Measurements from ENCODE around the gene KCNJ10. TPM values are rescaled to one million over a fixed set of nuclear protein-coding genes. Genes with fewer than 3 reads are reported as not detected.

The KCNJ10 gene
- total and polyA plus RNA-seq, 5 donors from 2014 or later, result not detected

DNA sequence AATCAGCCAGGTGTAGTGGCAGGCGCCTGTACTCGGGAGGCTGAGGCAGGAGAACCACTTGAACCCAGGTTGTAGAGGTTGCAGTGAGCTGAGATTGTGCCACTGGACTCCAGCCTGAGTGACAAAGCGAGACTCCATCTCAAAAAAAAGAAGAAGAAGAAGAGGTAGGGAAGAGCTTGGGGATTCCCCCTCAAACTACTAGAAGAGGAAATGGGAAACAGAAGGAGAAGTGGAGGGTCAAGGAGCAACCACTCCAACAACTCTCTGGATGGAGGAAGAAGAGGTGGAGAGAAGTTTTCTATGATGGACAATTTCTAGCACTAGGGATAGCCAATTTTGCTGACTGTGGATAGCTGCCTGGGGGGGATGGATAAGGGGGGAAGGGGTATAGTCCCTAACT, 101.1 kb downstream of the KCNJ10 start:
- H3K27ac Mint-ChIP-seq, result no peak overlapping the region
- H3K4me1 Mint-ChIP-seq, result no peaks in the 10 kb centered on the region
- ATAC-seq (ENCODE audit: low read depth in 2 of 2) (no peak), DNase-seq (no peak)
- Histone ChIP-seq H3K4me3 (ENCODE audit: low read depth, low read length) (no peak overlapping the region), H3K27me3 (ENCODE audit: control insufficient read depth, insufficient read depth, low read length) (peaks cover 15% of the 10 kb centered on the region), H3K4me1 (ENCODE audit: control insufficient read depth, insufficient read depth, low read length, poor library complexity, severe bottlenecking) (no peaks in the 10 kb centered on the region), H3K27ac (ENCODE audit: insufficient read depth, low read length, poor library complexity, severe bottlenecking) (no peak overlapping the region), H3K9me3 (ENCODE audit: control insufficient read depth in 2 of 2, low read length in 2 of 2) (no peaks in the 10 kb centered on the region), H3K36me3 (ENCODE audit: control insufficient read depth, insufficient read depth, low read length) (no peaks in the 10 kb centered on the region)
- H3K36me3 Mint-ChIP-seq, result no peaks in the 10 kb centered on the region
- no peak overlapping the region for H3K4me3 Mint-ChIP-seq
- peaks cover 31% of the 10 kb centered on the region for H3K27me3 Mint-ChIP-seq
- H3K9me3 Mint-ChIP-seq, result no peaks in the 10 kb centered on the region

DNA sequence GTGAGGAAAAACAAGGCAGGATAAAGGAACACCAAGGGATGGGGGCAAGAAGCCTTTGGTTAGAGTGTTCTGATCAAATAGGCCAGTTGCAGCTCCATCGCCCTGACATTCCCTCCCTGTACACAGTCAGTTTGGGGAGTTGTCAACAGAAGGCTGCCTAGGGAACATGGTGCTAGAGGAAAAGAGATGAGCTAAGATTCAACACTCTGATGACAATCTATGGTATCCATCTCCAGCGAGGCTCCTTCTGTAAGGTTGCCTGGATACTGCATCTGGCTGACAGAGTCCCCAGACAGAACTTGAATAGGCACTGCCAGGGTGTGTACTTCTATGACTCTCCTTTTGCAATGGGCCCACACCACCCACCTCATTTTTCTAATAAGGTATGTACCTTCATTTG, 104.7 kb downstream of the KCNJ10 start:
- H3K27ac ChIP-seq (ENCODE audit: insufficient read depth, low read length, poor library complexity, severe bottlenecking), result no peak overlapping the region
- H3K9me3 ChIP-seq (ENCODE audit: control insufficient read depth in 2 of 2, low read length in 2 of 2), result no peaks in the 10 kb centered on the region
- no peaks in the 10 kb centered on the region for H3K36me3 ChIP-seq (ENCODE audit: control insufficient read depth, insufficient read depth, low read length)
- Mint-ChIP-seq H3K27ac (no peak overlapping the region), H3K4me1 (no peaks in the 10 kb centered on the region), H3K9me3 (peaks cover 0 to 2% (median 0%) of the 10 kb centered on the region in 7 donors), H3K4me3 (no peak overlapping the region), H3K27me3 (peaks cover 36% of the 10 kb centered on the region), H3K36me3 (no peaks in the 10 kb centered on the region)
- DNase-seq (no peak), ATAC-seq (ENCODE audit: low read depth in 2 of 2) (no peak)
- peaks cover 12% of the 10 kb centered on the region for H3K27me3 ChIP-seq (ENCODE audit: control insufficient read depth, insufficient read depth, low read length)
- no peaks in the 10 kb centered on the region for H3K4me1 ChIP-seq (ENCODE audit: control insufficient read depth, insufficient read depth, low read length, poor library complexity, severe bottlenecking)
- no peak overlapping the region for H3K4me3 ChIP-seq (ENCODE audit: low read depth, low read length)

DNA sequence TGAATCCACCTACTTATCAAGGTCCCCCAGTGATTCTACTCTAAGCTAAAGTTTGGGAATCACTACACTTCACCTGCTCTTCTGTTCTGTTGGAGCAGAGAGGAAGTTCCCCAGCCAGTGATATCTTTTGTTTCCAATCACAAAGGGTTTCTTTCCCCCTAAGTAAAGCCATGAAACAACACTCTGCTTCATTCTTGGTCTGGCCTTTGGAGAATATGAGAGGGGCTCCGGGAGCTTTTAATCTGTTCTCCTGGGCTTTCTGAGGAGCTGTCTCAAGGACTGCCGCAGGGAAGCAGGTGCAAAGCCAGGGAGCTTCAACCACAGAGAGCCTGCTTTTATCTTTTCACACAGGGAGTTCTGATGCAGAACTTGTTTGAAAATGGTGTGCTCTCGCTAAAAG, 105.8 kb downstream of the KCNJ10 start:
- H3K4me3 ChIP-seq (ENCODE audit: low read depth, low read length), result no peak overlapping the region
- peaks cover 0 to 2% (median 0%) of the 10 kb centered on the region in 7 donors for H3K9me3 Mint-ChIP-seq
- no peaks in the 10 kb centered on the region for H3K9me3 ChIP-seq (ENCODE audit: control insufficient read depth in 2 of 2, low read length in 2 of 2)
- H3K27me3 Mint-ChIP-seq, result peaks cover 36% of the 10 kb centered on the region
- H3K36me3 ChIP-seq (ENCODE audit: control insufficient read depth, insufficient read depth, low read length), result no peaks in the 10 kb centered on the region
- peaks cover 9% of the 10 kb centered on the region for H3K27me3 ChIP-seq (ENCODE audit: control insufficient read depth, insufficient read depth, low read length)
- DNase-seq (no peak), ATAC-seq (ENCODE audit: low read depth in 2 of 2) (no peak)
- no peaks in the 10 kb centered on the region for H3K4me1 Mint-ChIP-seq
- H3K4me1 ChIP-seq (ENCODE audit: control insufficient read depth, insufficient read depth, low read length, poor library complexity, severe bottlenecking), result no peaks in the 10 kb centered on the region
- H3K27ac ChIP-seq (ENCODE audit: insufficient read depth, low read length, poor library complexity, severe bottlenecking), result no peak overlapping the region
- no peaks in the 10 kb centered on the region for H3K36me3 Mint-ChIP-seq
- no peak overlapping the region for H3K4me3 Mint-ChIP-seq
- H3K27ac Mint-ChIP-seq, result no peak overlapping the region

GRCh38 chr1:159962176-159962575, 107.8 kb downstream of the KCNJ10 start:
- no peaks in the 10 kb centered on the region for H3K9me3 ChIP-seq (ENCODE audit: control insufficient read depth in 2 of 2, low read length in 2 of 2)
- Mint-ChIP-seq H3K27me3 (peaks cover 35% of the 10 kb centered on the region), H3K4me3 (no peak overlapping the region), H3K36me3 (no peaks in the 10 kb centered on the region), H3K4me1 (no peaks in the 10 kb centered on the region), H3K27ac (no peak overlapping the region), H3K9me3 (peaks cover 0 to 2% (median 0%) of the 10 kb centered on the region in 7 donors)
- H3K4me3 ChIP-seq (ENCODE audit: low read depth, low read length), result no peak overlapping the region
- H3K27me3 ChIP-seq (ENCODE audit: control insufficient read depth, insufficient read depth, low read length), result peaks cover 2% of the 10 kb centered on the region
- H3K36me3 ChIP-seq (ENCODE audit: control insufficient read depth, insufficient read depth, low read length), result no peaks in the 10 kb centered on the region
- no peak for ATAC-seq (ENCODE audit: low read depth in 2 of 2)
- no peak for DNase-seq
- no peaks in the 10 kb centered on the region for H3K4me1 ChIP-seq (ENCODE audit: control insufficient read depth, insufficient read depth, low read length, poor library complexity, severe bottlenecking)
- no peak overlapping the region for H3K27ac ChIP-seq (ENCODE audit: insufficient read depth, low read length, poor library complexity, severe bottlenecking)

DNA sequence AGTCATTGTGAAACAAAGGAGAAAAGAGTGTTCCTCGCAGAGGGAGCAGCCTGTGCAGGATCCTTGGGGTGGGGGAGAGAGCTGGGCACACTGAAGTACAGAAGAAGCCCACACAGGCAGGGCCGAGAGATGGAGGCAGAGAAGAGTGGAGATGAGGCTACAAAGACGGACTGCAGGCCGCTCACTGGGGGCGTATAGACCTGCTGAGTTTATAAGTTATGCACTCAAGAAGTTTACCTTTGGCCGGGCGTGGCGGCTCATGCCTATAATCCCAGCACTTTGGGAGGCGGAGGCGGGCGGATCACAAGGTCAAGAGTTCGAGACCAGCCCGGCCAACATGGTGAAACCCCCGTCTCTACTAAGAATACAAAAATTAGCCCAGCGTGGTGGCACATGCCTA, 108.3 kb downstream of the KCNJ10 start:
- Mint-ChIP-seq H3K27me3 (peaks cover 35% of the 10 kb centered on the region), H3K36me3 (no peaks in the 10 kb centered on the region), H3K27ac (no peak overlapping the region), H3K4me1 (no peaks in the 10 kb centered on the region), H3K9me3 (peaks cover 0 to 2% (median 0%) of the 10 kb centered on the region in 7 donors), H3K4me3 (no peak overlapping the region)
- H3K27ac ChIP-seq (ENCODE audit: insufficient read depth, low read length, poor library complexity, severe bottlenecking), result no peak overlapping the region
- DNase-seq, result no peak
- H3K4me1 ChIP-seq (ENCODE audit: control insufficient read depth, insufficient read depth, low read length, poor library complexity, severe bottlenecking), result no peaks in the 10 kb centered on the region
- no peaks in the 10 kb centered on the region for H3K9me3 ChIP-seq (ENCODE audit: control insufficient read depth in 2 of 2, low read length in 2 of 2)
- no peak for ATAC-seq (ENCODE audit: low read depth in 2 of 2)
- H3K36me3 ChIP-seq (ENCODE audit: control insufficient read depth, insufficient read depth, low read length), result no peaks in the 10 kb centered on the region
- peaks cover 2% of the 10 kb centered on the region for H3K27me3 ChIP-seq (ENCODE audit: control insufficient read depth, insufficient read depth, low read length)
- no peak overlapping the region for H3K4me3 ChIP-seq (ENCODE audit: low read depth, low read length)

DNA sequence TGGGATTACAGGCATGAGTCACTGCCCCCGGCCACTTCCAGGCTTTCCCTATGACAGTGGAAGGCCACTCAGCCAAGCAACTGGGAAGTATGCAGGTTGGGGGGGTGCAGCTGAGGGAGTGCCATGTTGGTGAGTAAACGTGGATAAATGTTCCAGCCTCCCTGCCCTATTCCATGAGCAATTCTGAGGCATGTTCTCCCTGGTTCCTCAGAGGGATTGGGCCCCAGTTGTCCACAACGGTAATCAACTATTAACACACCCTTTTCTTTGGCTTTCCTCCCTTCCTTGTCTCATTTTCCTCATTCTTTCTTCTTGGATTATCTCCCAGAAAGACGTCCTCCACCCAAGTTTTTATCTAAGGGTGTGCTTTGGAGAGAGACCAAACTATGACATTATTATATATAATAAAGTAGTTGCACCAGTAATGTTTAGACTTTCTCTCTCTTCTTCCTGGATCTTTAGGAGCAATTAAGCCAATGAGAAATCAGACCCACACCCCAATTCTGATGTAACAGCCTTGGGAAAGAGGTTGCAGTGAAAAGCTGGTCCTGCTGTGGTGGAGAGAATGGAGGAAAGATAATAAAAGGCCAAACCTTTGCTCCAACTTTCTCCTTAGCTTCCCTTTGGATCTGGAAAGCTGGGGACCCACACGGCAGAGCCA, 109.1 kb downstream of the KCNJ10 start:
- H3K4me3 Mint-ChIP-seq, result no peak overlapping the region
- H3K4me1 Mint-ChIP-seq, result no peaks in the 10 kb centered on the region
- H3K36me3 Mint-ChIP-seq, result no peaks in the 10 kb centered on the region
- H3K27ac Mint-ChIP-seq, result no peak overlapping the region
- H3K9me3 Mint-ChIP-seq, result peaks cover 0 to 2% (median 0%) of the 10 kb centered on the region in 7 donors
- no peak for ATAC-seq (ENCODE audit: low read depth in 2 of 2)
- no peak for DNase-seq
- H3K27me3 Mint-ChIP-seq, result peaks cover 33% of the 10 kb centered on the region
- H3K36me3 ChIP-seq (ENCODE audit: control insufficient read depth, insufficient read depth, low read length), result no peaks in the 10 kb centered on the region
- no peaks in the 10 kb centered on the region for H3K9me3 ChIP-seq (ENCODE audit: control insufficient read depth in 2 of 2, low read length in 2 of 2)
- no peaks in the 10 kb centered on the region for H3K4me1 ChIP-seq (ENCODE audit: control insufficient read depth, insufficient read depth, low read length, poor library complexity, severe bottlenecking)
- H3K27me3 ChIP-seq (ENCODE audit: control insufficient read depth, insufficient read depth, low read length), result no peaks in the 10 kb centered on the region
- no peak overlapping the region for H3K27ac ChIP-seq (ENCODE audit: insufficient read depth, low read length, poor library complexity, severe bottlenecking)
- no peak overlapping the region for H3K4me3 ChIP-seq (ENCODE audit: low read depth, low read length)

DNA sequence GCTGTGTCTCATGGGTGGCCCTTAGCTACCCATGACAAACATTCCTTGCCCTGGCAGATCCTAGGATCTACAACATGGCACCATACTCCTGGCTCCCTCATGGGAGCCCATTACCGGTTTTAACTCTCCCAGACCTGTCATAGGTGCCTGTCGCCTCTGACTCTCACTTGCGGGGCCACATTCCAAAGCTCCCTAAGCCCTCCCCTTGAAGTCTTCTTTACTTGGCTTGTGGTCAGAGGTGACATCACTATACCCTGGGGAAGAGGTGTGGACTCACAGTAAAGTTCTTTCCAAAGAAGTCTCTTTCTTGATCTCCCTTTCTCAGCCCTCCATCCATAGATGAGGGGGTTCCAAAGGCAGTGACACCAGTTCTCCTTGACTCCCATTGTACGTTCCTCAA, 110.5 kb downstream of the KCNJ10 start:
- no peaks in the 10 kb centered on the region for H3K36me3 ChIP-seq (ENCODE audit: control insufficient read depth, insufficient read depth, low read length)
- DNase-seq (no peak), ATAC-seq (ENCODE audit: low read depth in 2 of 2) (no peak)
- H3K36me3 Mint-ChIP-seq, result peaks cover 3% of the 10 kb centered on the region
- peaks cover 35% of the 10 kb centered on the region for H3K27me3 Mint-ChIP-seq
- no peaks in the 10 kb centered on the region for H3K27me3 ChIP-seq (ENCODE audit: control insufficient read depth, insufficient read depth, low read length)
- no peak overlapping the region for H3K4me3 Mint-ChIP-seq
- no peaks in the 10 kb centered on the region for H3K4me1 ChIP-seq (ENCODE audit: control insufficient read depth, insufficient read depth, low read length, poor library complexity, severe bottlenecking)
- no peak overlapping the region for H3K4me3 ChIP-seq (ENCODE audit: low read depth, low read length)
- no peaks in the 10 kb centered on the region for H3K4me1 Mint-ChIP-seq
- H3K27ac ChIP-seq (ENCODE audit: insufficient read depth, low read length, poor library complexity, severe bottlenecking), result no peak overlapping the region
- H3K9me3 ChIP-seq (ENCODE audit: control insufficient read depth in 2 of 2, low read length in 2 of 2), result no peaks in the 10 kb centered on the region
- H3K27ac Mint-ChIP-seq, result no peak overlapping the region
- H3K9me3 Mint-ChIP-seq, result peaks cover 0 to 2% (median 0%) of the 10 kb centered on the region in 7 donors

- H3K4me1 Mint-ChIP-seq, result no peaks in the 10 kb centered on the region
Measured at GRCh38 chr1:159958719-159959380, 111.1 kb downstream of the KCNJ10 start.

More at GRCh38 chr1:159958719-159959380, 111.1 kb downstream of the KCNJ10 start:
- ATAC-seq (ENCODE audit: low read depth in 2 of 2), result no peak
- Mint-ChIP-seq H3K4me3 (no peak overlapping the region), H3K27ac (no peak overlapping the region), H3K9me3 (peaks cover 0 to 2% (median 0%) of the 10 kb centered on the region in 7 donors), H3K36me3 (peaks cover 3% of the 10 kb centered on the region), H3K27me3 (peaks cover 38% of the 10 kb centered on the region)
- H3K27ac ChIP-seq (ENCODE audit: insufficient read depth, low read length, poor library complexity, severe bottlenecking), result no peak overlapping the region
- no peaks in the 10 kb centered on the region for H3K4me1 ChIP-seq (ENCODE audit: control insufficient read depth, insufficient read depth, low read length, poor library complexity, severe bottlenecking)
- H3K9me3 ChIP-seq (ENCODE audit: control insufficient read depth in 2 of 2, low read length in 2 of 2), result no peaks in the 10 kb centered on the region
- no peak for DNase-seq
- no peak overlapping the region for H3K4me3 ChIP-seq (ENCODE audit: low read depth, low read length)
- no peaks in the 10 kb centered on the region for H3K36me3 ChIP-seq (ENCODE audit: control insufficient read depth, insufficient read depth, low read length)
- H3K27me3 ChIP-seq (ENCODE audit: control insufficient read depth, insufficient read depth, low read length), result no peaks in the 10 kb centered on the region
